Ishikawa (cell line): ENCODE measurements around the gene SLC6A19.

Experiments
- CEBPB ChIP-seq: IDR thresholded peaks from 2 replicates; pipeline ENCODE4 v1.6.1; 2012
- CREB1 ChIP-seq: IDR thresholded peaks from 2 replicates; pipeline ENCODE4 v1.6.1; 2012; ENCODE audit warnings: low read depth
- EGR1 ChIP-seq: IDR thresholded peaks from 2 replicates; pipeline ENCODE4 v1.6.1; 2012
- EP300 ChIP-seq: IDR thresholded peaks from 2 replicates; pipeline ENCODE4 v1.6.1; 2012; ENCODE audit warnings: borderline replicate concordance
- FOXM1 ChIP-seq: IDR thresholded peaks from 2 replicates; pipeline ENCODE4 v1.6.1; 2012; ENCODE audit warnings: low read depth, borderline replicate concordance
- MAX ChIP-seq: IDR thresholded peaks from 2 replicates; pipeline ENCODE4 v1.6.1; 2012
- RAD21 ChIP-seq: IDR thresholded peaks from 2 replicates; pipeline ENCODE4 v1.6.1; 2012; ENCODE audit warnings: low read depth
- REST ChIP-seq: IDR thresholded peaks from 2 replicates; pipeline ENCODE4 v1.6.1; 2012; ENCODE audit warnings: low read depth, mild to moderate bottlenecking
- TAF1 ChIP-seq: IDR thresholded peaks from 2 replicates; pipeline ENCODE4 v1.6.1; 2012; ENCODE audit warnings: low read depth, mild to moderate bottlenecking
- TCF12 ChIP-seq: IDR thresholded peaks from 2 replicates; pipeline ENCODE4 v1.6.1; 2012; ENCODE audit warnings: low read depth
- USF1 ChIP-seq: IDR thresholded peaks from 2 replicates; pipeline ENCODE4 v1.6.1; 2012
- YY1 ChIP-seq: IDR thresholded peaks from 2 replicates; pipeline ENCODE4 v1.6.1; 2012; ENCODE audit warnings: low read depth

- no peak for TF ChIP-seq TAF1
- no peak for TF ChIP-seq CEBPB
- no peak for TF ChIP-seq USF1
- TF ChIP-seq MAX, result no peak
- no peak for TF ChIP-seq YY1
- TF ChIP-seq RAD21, result no peak
- no peak for TF ChIP-seq EP300
- TF ChIP-seq REST, result no peak
- TF ChIP-seq EGR1, result no peak
- no peak for TF ChIP-seq TCF12
- no peak for TF ChIP-seq FOXM1
- TF ChIP-seq CREB1, result no peak
These were observed 30.0 kb downstream of the SLC6A19 start for GRCh38 chr5:1231354-1231905.
